CD14-positive monocyte (primary cell): ENCODE data around the gene C1QTNF1. TPM values are rescaled to one million over a fixed set of nuclear protein-coding genes. Genes with fewer than 3 reads are reported as not detected.

Experiments
- DNase-seq, 3 donors: peaks; one replicate each; pipeline ENCODE4 v3.0.0-alpha.2; 2011 to 2022
- H2AFZ ChIP-seq: 2 replicates; pipeline ENCODE4 v1.6.0; 2012; ENCODE audit warnings: mild to moderate bottlenecking, low read depth, low read length, inconsistent platforms; ENCODE audit not compliant: insufficient read depth, poor library complexity, severe bottlenecking
- H3K27ac ChIP-seq, 2 donors: 1 replicate in 1 of 2; 2 replicates in 1 of 2; pipeline ENCODE4 v1.5.1; 2012 to 2013; ENCODE audit warnings: low read length in 2 of 2, control low read depth in 1 of 2, inconsistent platforms in 1 of 2, low read depth in 1 of 2, mild to moderate bottlenecking in 1 of 2
- H3K27me3 ChIP-seq, 2 donors: one replicate each; pipeline versions ENCODE4 v1.6.0 to v1.6.1; 2011 to 2013; ENCODE audit warnings: low read length in 2 of 2; ENCODE audit not compliant: control insufficient read depth in 2 of 2, insufficient read depth in 2 of 2
- H3K36me3 ChIP-seq, 2 donors: replicated peaks in 1 of 2; 1 replicate in 1 of 2; 2 replicates in 1 of 2; pipeline versions ENCODE4 v1.5.1 to v1.6.1; 2012 to 2013; ENCODE audit warnings: low read length in 2 of 2, control low read depth in 1 of 2, inconsistent platforms in 1 of 2, mild to moderate bottlenecking in 1 of 2; ENCODE audit not compliant: insufficient read depth in 2 of 2, control insufficient read depth in 1 of 2
- H3K4me1 ChIP-seq, 2 donors: 1 replicate in 1 of 2; 2 replicates in 1 of 2; pipeline versions ENCODE4 v1.5.1 to v1.6.1; 2012 to 2013; ENCODE audit warnings: low read length in 2 of 2, control low read depth in 1 of 2, inconsistent platforms in 1 of 2, mild to moderate bottlenecking in 1 of 2, moderate library complexity in 1 of 2; ENCODE audit not compliant: insufficient read depth in 2 of 2, control insufficient read depth in 1 of 2
- H3K4me2 ChIP-seq: replicated peaks from 2 replicates; pipeline ENCODE3; 2012; ENCODE audit warnings: low read length, moderate library complexity, mild to moderate bottlenecking; ENCODE audit not compliant: poor library complexity, severe bottlenecking; ENCODE audit errors: extremely low read depth
- H3K4me3 ChIP-seq, 3 experiments: fragments of 200-600 bp in 1 of 3; sonication (generic) in 1 of 3; replicated peaks in 1 of 3; 1 replicate in 2 of 3; 2 replicates in 1 of 3; pipeline ENCODE4 v1.5.1; 2011 to 2013; ENCODE audit warnings: low read length in 3 of 3, mild to moderate bottlenecking in 3 of 3, control low read depth in 2 of 3, low read depth in 2 of 3, inconsistent platforms in 1 of 3, moderate library complexity in 1 of 3
- H3K79me2 ChIP-seq: 2 replicates; pipeline ENCODE4 v1.6.0; 2012; ENCODE audit warnings: mild to moderate bottlenecking, control low read depth, inconsistent platforms, low read length, moderate library complexity; ENCODE audit not compliant: insufficient read depth
- H3K9ac ChIP-seq: 2 replicates; pipeline ENCODE4 v1.6.0; 2017; ENCODE audit warnings: low read length, mild to moderate bottlenecking; ENCODE audit not compliant: insufficient read depth, poor library complexity, severe bottlenecking
- H3K9me3 ChIP-seq, 2 donors: replicated peaks in 1 of 2; 1 replicate in 1 of 2; 2 replicates in 1 of 2; pipeline versions ENCODE4 v1.5.1 to v1.6.1; 2012 to 2013; ENCODE audit warnings: low read length in 2 of 2, control low read depth in 1 of 2; ENCODE audit not compliant: control insufficient read depth in 1 of 2, insufficient read depth in 1 of 2
- H4K20me1 ChIP-seq: 2 replicates; pipeline ENCODE4 v1.6.0; 2012; ENCODE audit warnings: mild to moderate bottlenecking, low read length, control low read depth, moderate library complexity; ENCODE audit not compliant: insufficient read depth
- H3K27ac Mint-ChIP-seq, 7 donors: one replicate each; pipeline ENCODE4 v1.8.0; 2020; ENCODE audit warnings: mild to moderate bottlenecking in 7 of 7, mixed read lengths in 7 of 7, moderate library complexity in 6 of 7, inconsistent platforms in 2 of 7
- H3K27me3 Mint-ChIP-seq, 3 donors: one replicate each; pipeline ENCODE4 v1.8.0; 2021 to 2022; ENCODE audit warnings: low read depth in 3 of 3, mild to moderate bottlenecking in 3 of 3, mixed read lengths in 3 of 3, moderate library complexity in 3 of 3, inconsistent platforms in 1 of 3
- H3K36me3 Mint-ChIP-seq, 2 donors: one replicate each; pipeline ENCODE4 v1.8.0; 2020; ENCODE audit warnings: mixed read lengths in 2 of 2, inconsistent platforms in 1 of 2, mild to moderate bottlenecking in 1 of 2
- H3K4me1 Mint-ChIP-seq: one replicate; pipeline ENCODE4 v1.8.0; 2020; ENCODE audit warnings: mild to moderate bottlenecking, mixed read lengths
- H3K4me3 Mint-ChIP-seq, 2 donors: one replicate each; pipeline ENCODE4 v1.8.0; 2020; ENCODE audit warnings: mild to moderate bottlenecking in 2 of 2, mixed read lengths in 2 of 2, moderate library complexity in 1 of 2
- H3K9me3 Mint-ChIP-seq, 7 donors: one replicate each; pipeline ENCODE4 v1.8.0; 2020 to 2022; ENCODE audit warnings: mixed read lengths in 7 of 7, mild to moderate bottlenecking in 6 of 7, moderate library complexity in 6 of 7, inconsistent platforms in 2 of 7
- CTCF ChIP-seq: fragments of 200-600 bp; IDR thresholded peaks from one replicate; pipeline ENCODE4 v1.8.0; 2022; ENCODE audit warnings: antibody characterized with exemption, mild to moderate bottlenecking
- WGBS: methylation state at CpG from one replicate; pipeline ENCODE4 v1.1.5; 2013; ENCODE audit warnings: missing lambda C conversion rate; ENCODE audit not compliant: insufficient coverage; 5-methylcytosine and 5-hydroxymethylcytosine counted together
- intact Hi-C, 2 donors: fragments of 100-400 bp; cut with micrococcal nuclease; formaldehyde crosslinking; loops; one replicate each; pipeline versions ENCODE4 v1.15.0 to v1.15.1; 2023
- polyA plus RNA-seq, 3 donors: library from polyadenylated mRNA; depleted of rRNA in 1 of 3; unstranded in 2 of 3; stranded (reverse) in 1 of 3; fragments of 300-500 nt in 2 of 3; fragments of >200 nt in 1 of 3; fragmentation: Illumina TruSeq in 2 of 3; gene quantifications; 1 replicate in 2 of 3; 2 replicates in 1 of 3; pipeline ENCODE4 v1.2.3, GENCODE V29; 2012 to 2021

Gene C1QTNF1
- polyA plus RNA-seq, 3 donors, result not detected

- Mint-ChIP-seq H3K4me3 (no peak overlapping the region), H3K27me3 (peaks cover 0 to 2% (median 0%) of the 10 kb centered on the region in 3 donors), H3K9me3 (no peaks in the 10 kb centered on the region), H3K4me1 (peaks cover 10% of the 10 kb centered on the region), H3K36me3 (peaks cover 44 to 74% of the 10 kb centered on the region in 2 donors), H3K27ac (peak overlapping the region in 2 of 7 donors; percentile 33 to 36)
- Histone ChIP-seq H3K9me3 (no peaks in the 10 kb centered on the region), H3K27me3 (no peaks in the 10 kb centered on the region), H3K4me3 (no peak overlapping the region), H3K36me3 (peaks cover 41 to 75% of the 10 kb centered on the region in 2 donors), H3K4me2 (no peak overlapping the region), H3K4me1 (peaks cover 5 to 12% of the 10 kb centered on the region in 2 donors), H2AFZ (no peak overlapping the region), H3K9ac (no peak overlapping the region), H3K27ac (no peak overlapping the region), H3K79me2 (peaks cover 79% of the 10 kb centered on the region), H4K20me1 (peaks cover 95% of the 10 kb centered on the region)
- intact Hi-C loops, result no loop called here
- TF ChIP-seq CTCF, result no peak
- WGBS, result 97% methylated on average over 18 of the region's 19 CpGs
- DNase-seq, result no peak
These were observed 22.6 kb upstream of the C1QTNF1 start for GRCh38 chr17:79001190-79002020.

GRCh38 chr17:79002291-79002690 lies 21.7 kb upstream of the C1QTNF1 start:
- H4K20me1 ChIP-seq, result peaks cover 94% of the 10 kb centered on the region
- intact Hi-C loops, result no loop called here

More at GRCh38 chr17:79002291-79002690, 21.7 kb upstream of the C1QTNF1 start:
- Mint-ChIP-seq H3K9me3 (no peaks in the 10 kb centered on the region), H3K27me3 (peaks cover 0 to 2% (median 0%) of the 10 kb centered on the region in 3 donors), H3K4me3 (no peak overlapping the region), H3K27ac (peak overlapping the region in 1 of 7 donors; percentile 51), H3K36me3 (peaks cover 39 to 72% of the 10 kb centered on the region in 2 donors), H3K4me1 (peaks cover 17% of the 10 kb centered on the region)
- Histone ChIP-seq H2AFZ (no peak overlapping the region), H3K9me3 (no peaks in the 10 kb centered on the region), H3K4me2 (no peak overlapping the region), H3K27ac (no peak overlapping the region), H3K79me2 (peaks cover 82% of the 10 kb centered on the region), H3K36me3 (peaks cover 34 to 66% of the 10 kb centered on the region in 2 donors), H3K4me3 (no peak overlapping the region), H3K27me3 (no peaks in the 10 kb centered on the region), H3K9ac (no peak overlapping the region), H3K4me1 (peaks cover 7 to 19% of the 10 kb centered on the region in 2 donors)
- DNase-seq, result no peak
- WGBS, result 98% methylated on average over 7 of the region's 14 CpGs
- no peak for TF ChIP-seq CTCF
